GM21423 (cell line): ENCODE data around the gene ANK2.

Experiments used
- ATAC-seq: cut with Tn5 transposase; IDR thresholded peaks from one replicate; pipeline ENCODE4 v1.9.1; 2021; ENCODE audit warnings: mild to moderate bottlenecking, moderate library complexity; ENCODE audit not compliant: unreplicated experiment

The ANK2 gene

GRCh38 chr4:113049421-113050370 is at the start of gene ANK2:
ANK2 (plus strand) TSS chr4:113049653; CDS start chr4:113049729, 76 bp downstream.
- ATAC-seq: no peak

DNA sequence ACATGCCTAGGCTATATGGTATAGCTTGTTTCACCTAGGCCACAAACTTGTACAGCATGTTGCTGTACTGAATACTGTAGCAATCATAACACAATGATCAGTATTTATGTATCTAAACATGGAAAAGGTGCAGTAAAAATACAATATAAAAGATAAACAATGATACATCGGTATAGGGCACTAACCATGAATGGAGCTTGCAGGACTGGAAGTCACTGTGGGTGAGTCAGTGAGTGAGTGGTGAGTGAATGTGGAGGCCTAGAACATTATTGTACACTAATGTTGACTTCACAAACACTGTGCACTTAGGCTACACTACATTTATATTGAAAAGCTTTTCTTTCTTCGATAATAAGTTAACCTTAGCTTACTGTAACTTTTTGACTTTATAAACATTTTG is 45.6 kb upstream of the ANK2 start:
- ATAC-seq: no peak

DNA sequence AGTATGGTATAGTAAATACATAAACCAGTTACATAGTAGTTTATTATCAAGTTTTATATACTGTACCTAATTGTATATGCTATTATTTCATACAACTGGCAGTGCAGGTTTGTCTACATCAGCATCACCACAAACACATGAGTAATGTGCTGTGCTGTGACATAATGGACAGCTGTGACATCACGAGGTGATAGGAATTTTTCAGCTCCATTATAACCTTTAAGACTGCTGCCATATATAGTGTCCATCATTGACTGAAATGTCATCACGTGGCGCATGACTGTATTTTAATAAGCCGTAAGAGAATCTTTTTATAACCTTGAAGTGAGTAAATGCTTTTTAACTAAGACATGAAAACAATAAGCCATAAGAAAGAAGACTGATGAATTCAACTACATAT is 44.8 kb upstream of the ANK2 start:
- no peak for ATAC-seq

DNA sequence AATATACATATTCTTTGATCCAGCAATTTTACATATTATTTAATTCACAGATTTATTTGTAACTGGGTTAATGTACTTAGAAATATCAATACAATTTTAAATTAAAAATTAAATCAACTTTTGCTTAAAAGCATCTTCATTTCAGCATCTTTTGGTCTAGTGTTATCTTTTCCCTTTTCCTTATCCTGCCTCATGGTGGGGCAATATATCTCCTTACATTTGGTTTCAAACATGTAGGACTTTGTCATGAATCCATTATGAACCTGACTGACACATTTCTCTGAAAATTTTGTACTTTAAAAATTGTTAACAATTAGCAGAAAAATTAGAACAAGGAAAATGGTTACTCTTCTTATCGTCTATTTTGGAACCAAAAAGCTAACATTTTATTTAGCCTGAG is 42.8 kb upstream of the ANK2 start:
- ATAC-seq: no peak

DNA sequence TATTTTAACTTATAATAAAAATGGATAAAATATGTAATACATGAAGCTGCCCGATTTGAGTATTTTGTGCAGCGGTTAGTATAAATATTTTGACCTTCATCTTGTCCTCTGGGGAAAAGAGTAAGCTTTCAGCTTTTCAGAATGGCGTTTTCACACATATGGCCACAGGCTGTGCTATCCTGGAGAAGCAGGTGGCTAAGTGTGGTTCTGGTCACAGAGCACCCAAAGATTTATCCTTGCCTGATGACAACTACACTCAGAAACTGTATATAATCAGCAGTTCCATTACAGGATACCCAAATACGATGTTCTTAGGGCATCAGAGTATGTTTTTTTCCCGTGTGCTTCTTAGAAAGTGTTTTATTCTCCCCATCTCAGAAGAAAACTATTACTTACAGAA is 42.3 kb upstream of the ANK2 start:
- no peak for ATAC-seq

DNA sequence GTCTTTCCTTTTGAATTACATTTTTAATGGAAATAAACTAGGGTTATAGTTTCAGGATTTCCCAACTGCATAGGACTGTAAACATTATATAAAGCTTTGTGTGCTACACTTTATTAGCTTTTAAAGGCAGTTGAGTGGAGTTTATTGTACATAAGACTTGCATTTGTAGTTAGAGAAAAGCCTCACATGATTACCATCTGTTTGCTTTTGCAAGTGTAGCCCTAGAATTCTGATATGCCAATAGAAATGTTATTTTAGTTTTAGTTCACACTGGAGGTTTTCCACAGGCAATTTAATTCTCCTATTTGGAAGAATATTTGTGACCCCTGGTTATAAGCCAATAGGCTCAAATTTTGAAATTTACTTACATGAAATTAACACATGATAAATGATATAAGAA is 41.3 kb upstream of the ANK2 start:
- no peak for ATAC-seq

DNA sequence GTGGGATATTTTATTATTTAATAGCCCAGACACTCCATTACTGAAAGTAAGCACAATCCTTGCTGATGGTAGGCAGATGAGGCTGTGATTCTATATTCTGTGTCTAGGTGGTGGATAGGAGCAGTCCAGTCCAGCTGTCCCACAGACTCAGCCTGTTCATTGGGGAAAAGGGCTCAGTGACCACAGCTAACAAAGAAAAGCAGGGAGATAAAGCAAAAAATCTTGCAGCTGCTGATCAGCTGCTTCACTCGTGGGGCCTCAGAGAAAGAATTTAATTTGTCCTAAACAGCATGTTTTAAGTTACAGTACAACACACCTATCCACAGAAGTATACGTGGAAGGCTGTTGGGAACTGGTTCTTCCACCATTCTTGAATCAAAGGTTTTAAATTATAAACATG is 40.7 kb upstream of the ANK2 start:
- ATAC-seq: no peak

- no peak for ATAC-seq
Observed at GRCh38 chr4:113009461-113009860, 40.0 kb upstream of the ANK2 start.

- ATAC-seq: no peak
Observed at GRCh38 chr4:113012122-113012725, 37.2 kb upstream of the ANK2 start.

DNA sequence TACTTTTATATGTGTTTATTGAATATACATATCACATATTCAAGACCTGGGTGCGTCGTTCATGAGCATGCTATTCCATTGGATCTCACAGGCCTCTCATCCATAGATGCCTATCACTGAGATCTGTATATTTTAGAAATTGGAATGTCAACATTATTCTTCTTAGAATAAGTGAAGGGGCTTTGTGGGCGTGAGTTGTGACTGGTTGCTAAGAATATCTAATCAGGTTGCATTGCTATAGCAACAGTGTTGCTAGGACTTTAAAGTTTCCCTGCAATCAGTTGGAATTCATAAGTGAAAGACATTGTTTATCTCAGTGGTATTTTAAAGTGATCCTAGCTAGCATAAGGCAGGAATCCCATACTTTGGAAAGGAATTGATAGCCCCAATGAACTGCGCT is 36.7 kb upstream of the ANK2 start:
- ATAC-seq: no peak

DNA sequence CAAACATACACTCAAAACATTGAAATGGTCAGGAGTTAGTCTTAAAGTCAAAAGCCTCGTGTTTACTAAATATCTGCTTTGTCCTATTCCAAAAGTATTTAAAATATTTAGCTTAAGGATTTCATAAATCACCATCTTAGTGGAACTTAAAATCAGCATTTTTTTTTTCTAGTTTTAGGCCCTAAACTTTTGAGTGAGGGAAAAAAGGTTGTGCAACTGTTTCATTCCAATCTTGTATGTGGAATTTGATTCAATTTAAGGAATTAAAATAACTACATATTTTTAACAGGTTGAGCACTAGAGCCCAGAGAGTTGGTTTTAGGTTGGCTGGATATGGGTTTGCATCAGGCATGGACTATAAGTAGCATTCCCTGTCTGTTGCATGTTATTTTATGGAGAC is 35.7 kb upstream of the ANK2 start:
- ATAC-seq: no peak

DNA sequence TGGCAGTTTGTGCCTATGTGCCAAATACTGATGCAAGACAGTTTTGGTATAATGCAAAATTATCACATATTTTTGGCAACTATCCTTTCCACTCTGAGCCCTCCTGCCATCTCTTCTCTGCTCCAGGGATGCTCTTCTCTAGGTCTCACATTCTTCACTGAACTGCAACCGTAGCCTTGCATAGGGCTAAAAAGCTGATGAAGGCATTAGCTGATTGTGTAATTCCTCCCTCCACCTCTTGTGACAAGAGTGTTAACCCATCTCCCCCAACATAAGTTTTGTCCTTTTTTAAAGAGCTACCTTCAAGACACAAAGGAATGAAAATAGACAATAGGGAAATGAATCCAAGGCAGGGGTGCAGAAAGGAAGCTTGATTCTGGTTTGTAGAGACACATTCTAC is 33.1 kb upstream of the ANK2 start:
- no peak for ATAC-seq

DNA sequence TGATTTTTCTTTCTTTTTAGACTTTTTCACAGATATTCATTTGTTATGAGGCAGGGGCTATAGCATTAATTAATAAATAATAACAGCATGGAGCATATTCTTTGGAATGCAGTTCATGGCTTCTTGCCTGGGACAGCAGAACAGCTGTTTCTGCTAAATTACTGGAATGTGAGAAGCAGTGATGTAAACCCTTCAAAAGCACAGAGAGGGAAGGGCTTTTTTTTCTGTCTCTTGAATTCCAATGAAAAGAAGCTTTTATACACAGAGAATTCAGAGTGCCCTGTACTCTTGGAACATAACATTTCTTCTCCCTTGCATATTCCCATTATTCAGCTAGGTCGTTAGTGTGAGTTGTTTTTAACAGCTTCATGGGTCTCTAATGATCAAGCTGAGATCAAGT is 28.5 kb upstream of the ANK2 start:
- no peak for ATAC-seq

- ATAC-seq: no peak
Observed at GRCh38 chr4:113024388-113024787, 25.1 kb upstream of the ANK2 start.

GRCh38 chr4:113025416-113025815 is 24.0 kb upstream of the ANK2 start:
- no peak for ATAC-seq

- ATAC-seq: no peak
Observed at GRCh38 chr4:113026556-113026955, 22.9 kb upstream of the ANK2 start.

DNA sequence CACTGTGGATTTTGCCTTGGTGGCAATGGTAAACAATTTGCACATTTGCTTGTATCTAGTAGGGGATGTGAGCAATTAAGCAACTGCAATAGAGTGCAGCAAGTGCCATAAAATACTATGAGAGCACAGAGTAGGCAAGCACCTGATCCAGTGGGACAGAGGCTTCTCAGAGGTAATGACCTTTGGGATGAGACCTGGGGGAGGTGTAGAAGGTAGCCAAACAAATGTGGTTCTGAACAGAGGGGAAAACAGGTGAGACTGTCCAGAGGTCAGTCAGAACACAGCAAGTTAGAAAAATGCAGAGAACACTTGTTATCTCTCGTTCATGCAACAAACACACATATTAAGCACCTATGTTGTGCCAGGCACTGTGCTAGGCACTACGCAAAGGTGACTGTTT is 21.4 kb upstream of the ANK2 start:
- ATAC-seq: no peak

- no peak for ATAC-seq
Observed at GRCh38 chr4:113031212-113031611, 18.2 kb upstream of the ANK2 start.

- peak; percentile 64 for ATAC-seq
Observed at GRCh38 chr4:113040793-113041192, 8.7 kb upstream of the ANK2 start.

- no peak for ATAC-seq
Observed at GRCh38 chr4:113042502-113042901, 7.0 kb upstream of the ANK2 start.

- ATAC-seq: no peak
Observed at GRCh38 chr4:113043591-113043990, 5.9 kb upstream of the ANK2 start.

DNA sequence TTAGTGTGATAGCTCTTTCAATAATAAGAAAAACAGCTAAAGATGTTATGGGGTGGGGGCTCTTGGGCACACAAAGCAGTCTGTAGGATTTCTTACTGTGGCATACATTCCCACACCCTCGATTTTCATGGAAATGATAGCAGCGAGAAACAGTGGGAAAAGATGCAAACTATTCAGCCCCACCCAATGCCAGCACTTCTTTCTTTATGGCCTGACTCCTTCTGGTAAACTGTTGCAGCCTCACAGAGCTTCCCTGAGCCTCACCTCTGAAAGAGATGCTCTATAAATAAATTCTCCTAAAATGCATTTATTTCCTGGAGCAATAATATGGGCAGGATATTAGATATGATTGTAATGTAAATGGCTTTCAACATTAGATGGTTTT is 910 bp downstream of the ANK2 start:
- no peak for ATAC-seq
